Measurements from ENCODE around the gene ACTL10.
A peak's percentile ranks its signal among the peaks of the same experiment; 100 is the strongest.

Gene ACTL10

DNA sequence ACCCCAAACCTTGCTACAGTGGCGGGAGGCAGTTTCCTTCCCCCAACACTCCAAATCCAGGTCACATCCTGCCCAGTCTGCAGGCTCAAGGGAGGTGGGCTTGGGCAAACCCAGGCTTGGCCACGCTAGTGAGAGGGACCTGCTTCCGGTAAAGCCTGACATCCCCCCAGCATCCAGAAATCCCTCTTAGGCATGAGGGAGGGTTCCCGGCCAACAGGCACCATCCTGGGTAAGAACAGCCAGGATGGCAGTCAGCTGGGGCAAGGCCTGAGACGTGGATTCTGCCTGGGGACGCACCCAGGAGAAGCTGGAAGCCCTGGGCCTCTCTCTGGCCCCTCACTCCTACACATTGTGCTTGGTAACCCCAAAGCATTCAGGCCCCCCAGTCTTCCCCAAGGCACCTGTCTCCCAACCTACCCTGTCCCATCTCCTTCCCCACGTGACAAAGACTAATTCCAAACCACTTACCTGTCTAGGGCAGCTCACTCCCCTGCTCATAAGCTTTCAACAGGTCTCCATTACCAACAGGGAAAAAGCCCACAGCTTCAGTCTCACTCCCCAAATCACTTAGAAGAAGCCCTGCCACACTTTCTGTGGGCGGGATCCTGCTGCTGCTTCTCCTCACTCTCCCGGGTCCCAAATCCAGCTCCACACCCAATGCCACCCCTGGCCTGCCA is 2.5 kb upstream of the ACTL10 start:
- DNase-seq (ENCODE audit: low spot score): no peak

DNA sequence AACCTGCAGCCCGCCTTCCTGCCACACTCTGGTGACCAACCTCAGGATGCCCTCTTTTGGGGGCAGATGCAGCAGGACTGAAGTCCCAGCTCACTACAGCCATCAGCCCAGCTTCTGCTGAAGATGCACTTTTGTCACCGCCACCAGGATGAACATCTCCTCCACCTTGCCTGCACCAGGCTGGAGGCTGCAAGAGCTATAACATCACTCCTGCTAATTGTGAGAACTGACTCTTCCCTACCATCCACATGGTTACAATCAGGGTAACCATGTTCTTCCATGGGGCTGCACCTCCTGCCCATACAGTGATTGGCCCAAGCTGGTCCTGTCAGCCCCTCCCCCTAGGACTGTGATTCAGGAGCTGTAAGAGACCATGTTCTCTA is 2.0 kb upstream of the ACTL10 start:
- DNase-seq (ENCODE audit: low spot score): no peak

DNA sequence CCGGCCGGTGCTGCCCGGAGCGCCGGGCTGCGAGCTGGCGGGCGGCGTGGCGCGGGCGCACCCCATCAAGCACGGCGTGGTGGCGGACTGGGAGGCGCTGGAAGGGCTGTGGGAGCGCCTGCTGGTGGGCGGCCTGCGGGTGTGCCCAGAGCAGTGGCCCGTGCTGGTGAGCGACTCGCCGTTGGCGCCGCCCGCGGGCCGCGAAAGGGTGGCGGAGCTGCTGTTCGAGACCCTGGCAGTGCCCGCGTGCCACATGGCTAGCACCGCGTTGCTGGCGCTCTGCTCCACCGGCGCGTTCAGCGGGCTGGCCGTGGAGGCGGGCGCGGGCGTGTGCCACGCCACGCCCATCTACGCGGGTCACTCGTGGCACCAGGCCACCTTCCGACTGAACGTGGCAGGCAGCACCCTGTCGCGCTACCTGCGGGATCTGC is 517 bp downstream of the ACTL10 start:
- DNase-seq (ENCODE audit: low spot score): no peak

DNA sequence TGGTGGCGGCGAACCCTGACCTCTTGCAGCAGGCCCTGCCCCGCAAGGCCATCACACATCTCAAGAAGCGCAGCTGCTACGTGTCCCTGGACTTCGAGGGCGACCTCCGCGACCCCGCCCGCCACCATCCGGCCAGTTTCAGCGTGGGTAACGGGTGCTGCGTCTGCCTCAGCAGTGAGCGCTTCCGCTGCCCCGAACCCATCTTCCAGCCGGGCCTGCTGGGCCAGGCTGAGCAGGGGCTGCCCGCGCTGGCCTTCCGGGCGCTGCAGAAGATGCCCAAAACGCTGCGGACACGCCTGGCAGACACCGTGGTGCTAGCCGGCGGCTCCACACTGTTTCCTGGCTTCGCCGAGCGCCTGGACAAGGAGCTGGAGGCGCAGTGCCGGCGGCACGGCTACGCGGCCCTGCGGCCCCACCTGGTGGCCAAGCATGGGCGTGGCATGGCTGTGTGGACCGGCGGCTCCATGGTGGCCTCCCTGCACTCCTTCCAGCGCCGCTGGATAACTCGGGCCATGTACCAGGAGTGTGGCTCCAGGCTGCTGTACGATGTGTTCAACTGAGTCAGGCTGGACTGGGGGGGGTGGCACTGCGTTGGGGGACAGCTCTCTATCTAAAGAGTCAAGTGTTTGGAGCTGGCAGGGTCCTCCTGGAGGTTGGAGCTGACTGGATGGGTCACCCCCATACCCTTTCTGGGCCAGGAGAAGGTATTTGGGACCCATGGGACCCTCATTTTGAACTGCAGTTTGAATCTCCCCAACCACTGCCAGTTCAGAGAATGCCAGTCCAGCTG is 1.1 kb downstream of the ACTL10 start:
- DNase-seq (ENCODE audit: low spot score): no peak

DNA sequence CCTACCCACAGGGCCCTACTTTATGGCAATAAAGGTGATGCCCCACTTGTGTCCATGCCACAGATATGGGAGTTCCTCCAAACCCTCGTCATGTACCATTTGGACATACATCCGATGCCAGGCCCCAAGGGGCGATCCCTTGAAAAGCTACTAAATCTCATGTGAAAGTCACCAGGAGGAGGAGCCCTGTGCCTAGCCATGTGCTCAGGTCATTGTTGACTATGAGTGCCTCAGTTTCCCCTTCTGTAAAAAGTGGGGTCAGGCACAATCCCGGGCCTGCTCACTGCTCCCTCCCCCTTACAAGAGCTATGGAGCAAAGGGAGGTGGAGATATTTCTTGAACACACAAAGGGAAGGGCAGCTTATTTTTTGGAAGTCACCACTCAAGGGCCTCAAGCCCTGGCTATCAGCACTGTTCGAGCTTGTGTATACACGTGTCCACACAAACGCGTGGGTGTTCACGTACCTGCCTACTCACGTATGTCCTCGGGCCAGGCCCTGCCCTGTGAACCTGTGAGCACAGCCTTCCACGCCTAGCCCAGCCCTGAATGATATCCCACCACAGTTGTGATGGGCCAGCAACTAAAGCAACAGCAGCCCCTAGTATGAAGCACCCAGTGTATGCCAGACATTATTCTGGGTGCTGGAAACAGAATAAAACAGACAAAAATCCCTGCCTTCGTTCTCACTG is 1.9 kb downstream of the ACTL10 start:
- no peak for DNase-seq (ENCODE audit: low spot score)

DNA sequence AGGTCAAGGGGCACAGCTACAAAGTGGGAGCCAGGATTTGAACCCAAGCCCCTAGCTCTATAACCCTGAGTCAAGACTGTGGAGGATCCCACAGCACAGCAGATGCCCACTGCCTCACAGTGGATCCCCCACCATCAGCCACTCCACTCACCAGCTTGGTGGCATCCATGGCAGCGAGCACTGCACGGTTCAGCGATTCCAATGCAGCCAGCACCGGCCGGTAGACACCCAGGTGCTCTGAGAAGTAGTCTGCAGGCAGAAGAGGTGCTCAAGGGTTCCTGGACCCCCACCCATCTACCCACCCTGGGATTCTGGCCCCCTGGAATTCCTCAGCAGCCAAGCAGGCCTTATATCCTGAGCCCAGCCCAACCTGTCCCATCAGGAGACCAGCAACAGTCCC is 2.5 kb downstream of the ACTL10 start:
- DNase-seq (ENCODE audit: low spot score): no peak

DNA sequence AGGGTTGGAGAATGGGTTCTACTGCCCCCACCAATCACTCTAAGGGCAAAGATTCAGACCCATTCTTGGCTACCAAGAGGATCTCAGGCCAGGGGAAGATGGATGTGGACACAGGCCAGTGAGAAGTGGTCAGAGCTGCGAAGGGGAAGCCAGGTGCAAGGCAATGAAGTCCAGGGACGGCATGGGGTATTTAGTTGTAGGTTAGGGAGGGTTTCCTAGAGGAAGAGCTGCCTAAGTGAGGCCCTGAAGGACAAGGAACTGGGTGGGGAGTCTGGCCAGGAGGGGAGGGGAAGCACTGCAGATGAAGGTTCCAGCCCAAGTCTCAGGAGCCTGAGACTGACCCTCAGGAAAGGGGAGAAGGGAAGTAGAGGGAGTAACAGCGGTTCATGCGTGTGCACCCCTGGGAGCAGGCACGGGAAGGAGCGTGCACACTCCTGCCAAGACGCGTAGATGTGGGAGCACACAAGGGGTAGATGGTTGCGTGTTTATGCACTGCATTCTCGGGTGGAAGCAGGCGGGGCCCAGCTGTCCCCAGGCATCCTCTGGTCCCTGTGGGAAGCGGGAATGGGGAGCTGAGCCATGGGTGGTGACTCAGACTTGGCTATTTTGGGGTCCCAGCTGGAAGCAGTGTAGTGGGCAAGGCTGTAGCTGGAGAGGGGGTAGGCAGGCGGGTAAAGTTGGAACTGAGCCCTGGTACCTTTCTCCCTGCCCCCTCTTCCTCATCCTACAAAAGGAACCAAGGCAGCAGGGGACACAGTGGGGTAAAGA is 3.3 kb downstream of the ACTL10 start:
- no peak for DNase-seq (ENCODE audit: low spot score)

DNA sequence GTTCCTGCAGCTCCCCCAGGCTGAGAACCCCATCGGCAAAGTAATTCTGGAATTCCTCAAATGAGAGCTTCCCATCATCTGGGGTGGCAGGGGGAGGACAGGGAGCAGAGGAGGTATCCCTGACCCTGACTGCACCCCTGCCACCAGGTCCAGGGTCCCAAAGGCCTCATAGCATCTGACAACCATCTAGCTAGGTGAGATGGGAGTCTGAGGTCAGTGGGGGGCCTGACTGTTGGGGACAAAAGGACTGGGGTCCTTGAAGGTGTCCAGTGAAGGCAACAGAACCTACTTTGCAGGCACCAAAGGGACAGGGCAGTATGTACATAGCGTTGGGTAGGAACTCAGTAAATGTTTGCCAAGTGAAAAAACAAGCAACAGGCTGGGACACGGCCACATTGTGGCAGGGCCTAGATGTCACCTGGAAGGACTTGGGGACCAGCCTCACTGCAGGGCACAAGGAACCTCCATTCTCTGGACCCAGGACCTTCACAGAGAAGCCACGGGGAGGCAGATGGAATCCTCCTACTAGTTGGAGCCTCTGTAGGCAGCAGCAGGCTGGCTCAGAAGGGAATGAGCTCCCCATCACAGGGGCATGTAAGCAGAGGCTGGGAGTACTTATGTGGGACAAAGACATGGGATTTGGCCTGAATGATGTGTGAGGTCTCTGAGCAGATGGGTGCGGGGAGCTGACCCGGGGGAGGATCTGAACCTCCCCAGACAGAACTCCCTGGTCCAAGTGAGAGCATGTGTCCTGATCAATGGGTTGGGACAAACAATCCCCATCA is 4.2 kb downstream of the ACTL10 start:
- DNase-seq (ENCODE audit: low spot score): no peak

DNA sequence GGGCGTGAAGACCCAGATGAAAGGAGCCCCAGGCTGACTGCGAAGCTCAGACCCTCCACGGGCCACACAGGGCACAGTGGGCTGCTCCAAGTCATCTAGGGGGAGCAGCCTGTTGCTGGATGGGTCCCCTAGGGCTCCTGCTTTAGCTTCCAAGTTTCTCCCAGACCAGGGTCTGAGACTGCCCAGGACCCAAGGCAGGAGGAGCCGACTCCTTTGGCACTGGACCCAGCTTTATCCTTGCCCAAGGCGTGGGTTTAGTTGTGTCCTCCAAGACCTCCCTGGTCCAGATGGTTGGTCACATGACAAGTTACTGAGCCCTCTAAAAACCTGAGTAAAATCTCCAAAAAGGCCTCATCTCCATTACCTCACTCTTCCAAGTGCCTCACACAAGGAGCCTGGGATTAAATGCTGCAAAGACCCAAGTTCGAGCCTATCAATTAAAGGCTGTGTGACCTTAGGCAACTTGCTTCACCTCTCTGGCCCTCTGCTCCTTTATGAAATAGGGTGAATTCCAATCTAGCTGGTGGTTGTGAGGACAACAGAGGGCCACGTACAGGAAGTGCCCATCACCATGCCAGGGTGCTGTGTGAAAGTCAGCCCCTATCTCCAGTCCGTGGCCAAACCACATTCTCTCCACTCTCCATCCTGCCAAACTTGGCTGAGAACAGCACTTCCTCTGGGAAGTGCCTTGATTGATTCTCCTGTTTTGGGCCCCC is 5.0 kb downstream of the ACTL10 start:
- no peak for DNase-seq (ENCODE audit: low spot score)

DNA sequence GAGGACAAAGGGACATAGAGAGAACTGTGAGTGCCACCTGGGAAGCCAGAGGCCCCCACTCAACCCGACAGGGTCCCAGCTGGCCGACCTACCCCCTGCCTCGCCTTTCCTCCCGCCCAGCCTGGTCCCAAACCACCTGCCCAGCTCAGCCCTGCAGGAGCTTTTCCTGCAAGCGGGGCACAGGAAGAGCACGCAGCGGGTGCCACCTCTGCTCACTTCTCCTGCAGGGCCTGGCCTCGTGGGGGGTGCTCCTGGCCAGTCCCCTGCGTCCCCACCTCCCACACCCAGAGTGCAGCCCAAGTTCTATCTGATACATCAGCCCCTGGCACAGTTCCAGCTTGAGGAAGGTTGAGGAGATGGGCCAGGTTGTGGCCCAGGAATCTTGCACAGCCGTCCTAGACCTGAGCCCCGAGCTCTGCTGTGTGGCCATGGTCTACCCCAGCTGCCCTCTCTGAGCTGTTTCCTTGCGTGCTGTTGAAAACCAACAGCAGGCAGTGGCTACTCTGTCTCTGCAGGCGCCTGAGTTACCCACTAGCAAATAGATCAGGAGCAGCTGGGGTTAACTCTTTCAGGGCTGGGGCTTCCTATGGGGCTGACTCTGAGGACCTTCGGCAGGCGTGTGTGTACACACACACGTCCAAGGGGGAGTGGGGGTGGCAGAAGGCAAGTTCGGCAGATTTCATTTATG is 5.8 kb downstream of the ACTL10 start:
- no peak for DNase-seq (ENCODE audit: low spot score)

DNA sequence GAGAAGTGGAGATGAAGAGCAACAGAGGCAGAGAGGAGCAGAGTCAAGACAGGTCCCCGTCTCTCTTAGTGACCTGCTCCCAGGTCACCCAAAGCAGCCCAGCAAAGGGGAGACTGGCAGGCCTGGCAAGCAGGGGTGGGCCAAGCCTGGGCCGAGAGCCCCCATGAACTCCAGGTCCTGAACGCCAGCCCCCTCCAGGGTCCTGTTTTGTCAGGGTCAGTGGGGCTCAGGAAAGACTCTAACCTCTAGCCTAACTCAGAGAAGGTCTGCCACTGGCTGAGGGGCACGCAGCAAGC is 6.3 kb downstream of the ACTL10 start:
- DNase-seq (ENCODE audit: low spot score): no peak

DNA sequence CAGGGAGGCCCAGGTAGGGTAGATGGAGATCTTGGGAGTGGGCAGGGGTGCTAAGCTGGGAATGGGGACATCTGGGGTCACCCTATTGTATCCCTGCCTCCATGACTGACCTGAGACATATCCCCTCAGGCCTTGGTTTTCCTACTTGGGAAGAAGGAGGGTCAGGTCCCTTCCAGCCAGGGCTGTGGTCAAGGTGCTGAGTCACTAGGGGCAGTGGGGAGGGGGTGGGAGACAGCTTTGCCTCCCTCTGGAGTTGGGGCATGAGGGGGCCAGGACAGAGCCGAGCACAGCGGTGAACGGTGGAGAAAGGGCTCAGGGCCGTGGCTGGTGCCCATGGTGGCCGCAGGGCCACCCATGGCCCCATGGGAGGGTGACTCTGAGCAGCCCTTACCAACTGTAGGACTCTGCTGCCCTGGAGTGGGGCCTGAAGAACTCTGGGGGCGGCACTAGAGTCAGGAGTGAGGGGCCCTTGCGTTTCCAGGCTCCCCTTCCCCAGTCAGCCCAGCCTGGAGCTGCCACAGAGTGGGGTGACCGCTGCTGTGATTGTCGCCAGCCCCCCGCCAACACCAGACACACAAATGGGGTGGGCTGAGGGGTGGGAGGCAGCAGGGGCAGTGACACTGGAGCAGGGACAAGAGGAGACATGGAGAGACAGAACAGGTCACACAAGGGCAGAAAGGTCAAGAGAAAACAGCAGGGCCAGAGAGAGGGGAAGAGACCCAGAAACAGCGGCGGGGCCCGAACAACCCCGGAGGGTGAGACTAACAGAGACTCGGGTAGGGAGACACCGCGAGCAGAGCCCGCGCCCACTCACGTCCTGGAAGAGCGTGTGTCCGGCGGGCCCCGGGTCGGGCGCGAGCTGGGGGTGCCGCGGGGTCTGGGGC is 6.9 kb downstream of the ACTL10 start:
- no peak for DNase-seq (ENCODE audit: low spot score)

DNA sequence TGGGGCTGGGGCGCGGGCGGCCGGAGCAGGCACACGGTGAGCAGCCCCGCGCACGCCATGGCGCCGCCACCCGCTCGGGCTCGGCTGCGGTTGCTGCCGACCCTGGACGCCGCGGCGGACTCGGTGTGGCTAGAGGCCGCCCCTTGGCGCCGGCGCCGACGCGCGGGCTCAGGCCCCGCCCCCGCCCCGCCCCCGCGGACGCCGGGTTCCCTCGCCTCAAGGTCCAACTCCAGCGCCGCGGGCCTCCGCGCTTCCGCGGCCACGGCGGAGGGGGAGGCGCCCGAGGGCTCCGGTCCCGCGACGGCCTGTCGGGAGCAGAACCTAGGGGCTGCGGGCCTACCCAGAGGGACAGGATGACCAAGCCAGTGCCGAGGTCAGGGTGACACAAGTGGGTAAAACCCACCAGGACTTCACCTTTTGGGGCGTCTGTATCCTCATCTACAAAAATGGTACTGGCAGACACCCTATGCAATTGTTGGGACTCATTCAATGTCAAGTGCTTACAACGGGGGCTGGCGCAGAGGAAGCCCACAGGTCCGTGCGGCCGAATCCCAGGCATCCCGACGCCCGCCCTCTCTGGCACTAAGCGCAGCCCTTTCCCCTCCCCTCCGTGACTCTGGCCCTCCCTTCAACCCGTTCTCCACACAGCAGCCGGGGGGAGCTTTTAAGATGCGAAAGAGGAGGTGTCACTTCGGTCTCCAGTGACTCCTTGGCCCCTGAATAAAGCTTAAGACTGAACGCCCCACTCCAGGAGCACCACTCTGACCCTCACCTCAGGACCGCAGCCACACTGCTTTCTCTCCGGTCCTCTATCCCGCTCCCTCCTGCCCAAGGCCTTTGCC is 7.8 kb downstream of the ACTL10 start, which contains the start of gene NECAB3:
Gene NECAB3, minus strand, starts transcription at position 135 of the 842 bp plus-strand sequence. Its CDS starts 76 bp downstream, at position 59.
- peak; percentile 84 for DNase-seq (ENCODE audit: low spot score)

DNA sequence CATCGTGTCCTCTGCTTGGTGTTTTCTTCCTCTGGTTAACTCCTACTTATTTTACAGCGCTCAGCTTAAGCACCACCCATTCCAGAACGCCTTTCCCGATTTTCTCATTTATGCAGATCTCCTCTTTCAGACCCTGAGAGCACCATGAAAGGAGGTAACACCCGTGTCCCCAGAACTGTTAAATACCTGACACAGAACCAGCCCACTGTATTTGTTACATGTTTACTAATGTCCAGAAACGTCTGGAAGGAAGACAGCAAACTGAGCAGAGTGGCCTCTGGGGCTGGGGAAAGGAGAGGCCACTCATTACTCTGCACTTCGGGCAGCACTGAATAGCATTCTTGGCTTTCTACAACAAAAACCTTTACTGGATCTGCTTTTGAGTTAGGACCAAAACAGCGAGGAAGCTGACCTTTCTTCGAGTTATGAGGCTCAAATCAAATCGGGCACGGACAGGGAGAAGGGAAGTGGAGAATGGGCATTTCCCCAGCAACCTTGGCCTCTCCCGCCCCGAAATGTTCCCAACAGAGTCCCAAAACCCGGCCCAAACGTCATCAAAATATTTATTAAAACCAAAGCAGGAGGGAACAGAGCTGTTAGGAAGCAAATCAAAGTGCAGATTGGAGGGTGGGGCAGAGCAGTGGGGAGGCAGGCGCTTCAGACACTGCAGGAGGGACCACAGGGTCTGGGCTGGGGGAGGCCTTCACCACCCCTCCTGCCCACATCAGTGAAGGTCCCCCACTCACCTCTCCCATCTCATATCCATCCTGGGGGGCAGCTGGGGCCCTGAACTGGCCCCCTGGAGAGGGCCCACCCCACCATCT is 8.6 kb downstream of the ACTL10 start:
- DNase-seq (ENCODE audit: low spot score): no peak

DNA sequence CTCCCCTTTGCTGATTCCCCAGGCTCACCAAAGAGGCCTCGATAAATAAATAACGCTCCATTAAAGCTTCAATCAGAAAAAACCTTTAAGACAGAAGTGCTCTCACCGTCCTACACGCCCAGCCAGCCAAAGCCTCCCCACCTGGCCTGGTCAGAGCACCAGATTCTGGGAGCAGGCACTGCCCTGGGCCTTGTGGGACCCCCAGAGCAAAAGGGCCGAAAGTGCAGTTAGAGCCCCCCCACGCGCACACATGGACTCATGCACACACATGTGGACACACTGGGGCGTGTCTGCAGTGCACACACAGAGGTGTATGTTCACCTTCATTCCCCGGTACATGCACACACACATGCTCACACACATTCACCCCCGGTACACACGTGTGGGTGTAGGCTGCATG is 9.4 kb downstream of the ACTL10 start:
- DNase-seq (ENCODE audit: low spot score): no peak

DNA sequence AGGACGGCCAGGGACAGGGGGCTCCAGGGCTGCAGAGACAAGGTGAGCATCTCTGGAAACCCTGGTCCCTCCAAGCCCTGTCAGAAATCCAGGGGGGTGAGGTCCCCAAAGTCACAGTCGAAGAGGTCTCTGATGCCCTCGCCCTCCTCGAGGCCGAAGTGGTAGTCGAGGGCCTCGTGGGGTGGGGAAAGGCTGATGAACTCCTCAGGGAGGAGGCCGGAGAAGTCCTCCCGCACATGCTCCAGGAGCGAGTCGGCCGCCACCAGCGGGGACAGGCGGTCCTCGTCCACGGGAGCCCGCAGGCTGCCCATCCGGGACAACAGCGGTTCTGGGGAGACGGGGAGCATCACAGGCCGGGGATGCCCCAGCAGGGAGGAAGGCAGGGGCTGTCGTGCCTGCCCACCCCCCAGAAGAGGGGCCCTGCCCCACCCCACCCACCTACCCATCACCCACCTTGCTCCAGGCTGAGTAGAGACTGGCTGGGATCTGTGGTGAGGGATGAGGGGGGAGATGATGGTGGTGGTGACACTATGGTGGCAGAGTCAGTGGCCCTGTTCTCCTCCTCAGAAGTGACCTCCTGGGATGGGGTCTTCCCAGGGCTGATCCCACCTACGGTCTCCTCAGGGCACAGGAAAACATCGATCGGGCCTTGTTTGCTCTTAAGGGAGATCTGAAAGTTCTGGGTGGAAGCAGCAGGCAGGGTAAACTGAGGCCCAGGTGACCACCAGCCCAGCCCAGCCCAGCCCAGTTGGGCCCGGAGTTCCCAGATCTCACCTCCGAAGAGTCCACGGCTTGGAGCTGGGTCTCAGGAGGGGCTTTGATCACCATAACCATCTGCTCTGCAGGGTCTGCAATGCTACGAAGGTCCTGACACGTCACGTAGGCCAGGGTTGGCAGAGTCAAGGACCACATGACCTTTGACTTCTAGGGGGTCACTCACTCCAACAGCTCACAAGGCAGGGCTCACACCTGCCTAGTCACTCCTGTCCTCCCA is 10.2 kb downstream of the ACTL10 start:
- DNase-seq (ENCODE audit: low spot score): no peak

Data from LoVo (cell line).